K562 (cell line): ENCODE results near the gene ZNF593OS. TPM values are rescaled to one million over a fixed set of nuclear protein-coding genes. Genes with fewer than 3 reads are reported as not detected.

ENCODE experiments used
- DMBX1 ChIP-seq: fragments of 250-450 bp; sonication (Bioruptor Pico); IDR thresholded peaks from 2 replicates; pipeline ENCODE4 v1.8.0; 2022; ENCODE audit warnings: inconsistent platforms, mild to moderate bottlenecking, moderate library complexity, borderline replicate concordance
- ETV6 ChIP-seq, 3 experiments: fragments of 150-350 bp in 1 of 3; sonication (generic) in 1 of 3; formaldehyde crosslinking in 1 of 3; IDR thresholded peaks; 2 replicates each; pipeline versions ENCODE4 v1.6.1 to v1.8.0; 2014 to 2022; ENCODE audit warnings: borderline replicate concordance in 2 of 3, low read depth in 2 of 3, antibody characterized with exemption in 1 of 3, low read length in 1 of 3, mild to moderate bottlenecking in 1 of 3, missing genetic modification reagents in 1 of 3
- FOXP4 ChIP-seq: sonication (generic); formaldehyde crosslinking; IDR thresholded peaks from 2 replicates; pipeline ENCODE4 v1.8.0; 2022; ENCODE audit warnings: mild to moderate bottlenecking, missing genetic modification reagents, borderline replicate concordance
- GATAD2A ChIP-seq: fragments of 450-650 bp; IDR thresholded peaks from 2 replicates; pipeline ENCODE4 v1.6.1; 2017
- HOMEZ ChIP-seq: fragments of 250-450 bp; sonication (Bioruptor Pico); IDR thresholded peaks from 2 replicates; pipeline ENCODE4 v1.4.0; 2020; ENCODE audit warnings: mild to moderate bottlenecking, moderate library complexity
- KLF6 ChIP-seq: fragments of 250-450 bp; sonication (Bioruptor Pico); IDR thresholded peaks from 2 replicates; pipeline ENCODE4 v1.4.0; 2020; ENCODE audit warnings: mild to moderate bottlenecking, moderate library complexity, borderline replicate concordance
- MBD2 ChIP-seq: sonication (generic); IDR thresholded peaks from 2 replicates; pipeline ENCODE4 v1.6.1; 2016; ENCODE audit warnings: low read depth, borderline replicate concordance
- MYC ChIP-seq, 2 experiments: fragments of 250-450 bp in 1 of 2; sonication (Bioruptor Pico) in 1 of 2; IDR thresholded peaks; 2 replicates each; pipeline versions ENCODE4 v1.5.1 to v1.6.1; 2012 to 2021; ENCODE audit warnings: low read depth in 2 of 2, borderline replicate concordance in 1 of 2, improper control_type of control experiment in 1 of 2, low read length in 1 of 2, mild to moderate bottlenecking in 1 of 2, moderate library complexity in 1 of 2
- NR3C1 ChIP-seq: sonication (generic); formaldehyde crosslinking; IDR thresholded peaks from 2 replicates; pipeline ENCODE4 v1.8.1; 2022; ENCODE audit warnings: missing genetic modification reagents
- POLR2G ChIP-seq: fragments of 200-400 bp; formaldehyde crosslinking; IDR thresholded peaks from 2 replicates; pipeline ENCODE4 v1.6.1; 2017; ENCODE audit warnings: low read depth, mild to moderate bottlenecking, antibody characterized with exemption, low read length, moderate library complexity
- SPI1 ChIP-seq: IDR thresholded peaks from 2 replicates; pipeline ENCODE4 v1.6.1; 2011; ENCODE audit warnings: low read depth, low read length, control low read depth, borderline replicate concordance
- STAT5A ChIP-seq: IDR thresholded peaks from 2 replicates; pipeline ENCODE4 v1.6.1; 2012; ENCODE audit warnings: low read length, inconsistent platforms, borderline replicate concordance
- ZBED1 ChIP-seq: IDR thresholded peaks from 2 replicates; pipeline ENCODE4 v1.6.1; 2014
- ZNF274 ChIP-seq: IDR thresholded peaks from 2 replicates; pipeline ENCODE4 v1.6.1; 2011; ENCODE audit warnings: low read depth, mild to moderate bottlenecking, low read length, moderate library complexity, borderline replicate concordance
- ZNF316 ChIP-seq: fragments of 450-650 bp; IDR thresholded peaks from 2 replicates; pipeline ENCODE4 v1.6.1; 2016
- ZNF583 ChIP-seq: fragments of 250-450 bp; sonication (Bioruptor Pico); IDR thresholded peaks from 2 replicates; pipeline ENCODE4 v1.4.0; 2020
- ZNF668 ChIP-seq: fragments of 250-450 bp; sonication (Bioruptor Pico); IDR thresholded peaks from 2 replicates; pipeline ENCODE4 v1.8.0; 2022; ENCODE audit warnings: mild to moderate bottlenecking, inconsistent platforms
- polyA plus RNA-seq, 8 experiments: library from polyadenylated mRNA; depleted of rRNA in 4 of 8; stranded (reverse) in 5 of 8; unstranded in 3 of 8; fragments of >200 nt; fragmentation: Nextera tagmentation in 2 of 8; fragmentation: Illumina TruSeq in 1 of 8; extraction: Ambion mirVana in 2 of 8; extraction: Trizol in 1 of 8; gene quantifications; 2 replicates each; pipeline versions ENCODE4 v1.2.1 to v1.2.3, GENCODE V29; 2011 to 2014; ENCODE audit warnings: inconsistent platforms in 1 of 8, missing spikeins in 1 of 8
- total RNA-seq, 7 experiments: library from RNA; depleted of rRNA in 6 of 7; stranded (reverse); fragments of >200 nt in 6 of 7; fragmentation: Illumina TruSeq in 2 of 7; extraction: Trizol in 2 of 7; gene quantifications; 2 replicates each; pipeline versions ENCODE4 v1.2.1 to v1.2.3, GENCODE V29; 2011 to 2021; ENCODE audit warnings: low replicate concordance in 1 of 7
- TF ChIP-seq, protein P1 (sequence below): fragments of 450-650 bp; IDR thresholded peaks from 2 replicates; pipeline ENCODE4 v1.7.1; 2018; ENCODE audit warnings: mild to moderate bottlenecking, low read depth; ENCODE audit not compliant: partially characterized antibody
- TF ChIP-seq, protein P2 (sequence below), 2 experiments: fragments of 450-650 bp; IDR thresholded peaks; 2 replicates each; pipeline ENCODE4 v1.6.1; 2016

ZNF593OS gene
- total and polyA plus RNA-seq, 9 of the 15 experiments (the other 6 are each of a cell fraction or from before 2014, with no cell fraction given) = 0.24 to 0.27 TPM; not detected in 7

GRCh38 chr1:26124418-26125331 is 47.0 kb downstream of the ZNF593OS start (continued):
- TF ChIP-seq, protein P1, sequence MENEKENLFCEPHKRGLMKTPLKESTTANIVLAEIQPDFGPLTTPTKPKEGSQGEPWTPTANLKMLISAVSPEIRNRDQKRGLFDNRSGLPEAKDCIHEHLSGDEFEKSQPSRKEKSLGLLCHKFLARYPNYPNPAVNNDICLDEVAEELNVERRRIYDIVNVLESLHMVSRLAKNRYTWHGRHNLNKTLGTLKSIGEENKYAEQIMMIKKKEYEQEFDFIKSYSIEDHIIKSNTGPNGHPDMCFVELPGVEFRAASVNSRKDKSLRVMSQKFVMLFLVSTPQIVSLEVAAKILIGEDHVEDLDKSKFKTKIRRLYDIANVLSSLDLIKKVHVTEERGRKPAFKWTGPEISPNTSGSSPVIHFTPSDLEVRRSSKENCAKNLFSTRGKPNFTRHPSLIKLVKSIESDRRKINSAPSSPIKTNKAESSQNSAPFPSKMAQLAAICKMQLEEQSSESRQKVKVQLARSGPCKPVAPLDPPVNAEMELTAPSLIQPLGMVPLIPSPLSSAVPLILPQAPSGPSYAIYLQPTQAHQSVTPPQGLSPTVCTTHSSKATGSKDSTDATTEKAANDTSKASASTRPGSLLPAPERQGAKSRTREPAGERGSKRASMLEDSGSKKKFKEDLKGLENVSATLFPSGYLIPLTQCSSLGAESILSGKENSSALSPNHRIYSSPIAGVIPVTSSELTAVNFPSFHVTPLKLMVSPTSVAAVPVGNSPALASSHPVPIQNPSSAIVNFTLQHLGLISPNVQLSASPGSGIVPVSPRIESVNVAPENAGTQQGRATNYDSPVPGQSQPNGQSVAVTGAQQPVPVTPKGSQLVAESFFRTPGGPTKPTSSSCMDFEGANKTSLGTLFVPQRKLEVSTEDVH = no peak
- TF ChIP-seq ZNF274 (no peak), ETV6 (IDR thresholded peaks at IDR 0.05; ENCODE audit: borderline replicate concordance in 1 of 2, low read depth in 2 of 2, low read length in 1 of 2) (no peak), ETV6 (CRISPR knock-in tag; IDR thresholded peaks at IDR 0.05; ENCODE audit: borderline replicate concordance) (no peak), MYC (IDR thresholded peaks at IDR 0.05; ENCODE audit: low read depth, low read length) (no peak), MYC (CRISPR knock-in tag; IDR thresholded peaks at IDR 0.05; ENCODE audit: borderline replicate concordance, low read depth) (peak; percentile 36; the same call in 1 of the 2 replicates), ZNF316 (no peak), STAT5A (no peak), ZBED1 (no peak), MBD2 (no peak), HOMEZ (no peak), FOXP4 (CRISPR knock-in tag) (no peak), ZNF668 (CRISPR knock-in tag) (peak; percentile 90), GATAD2A (no peak), DMBX1 (CRISPR knock-in tag) (peak; percentile 83; the same call in 1 of the 2 replicates), ZNF583 (CRISPR knock-in tag) (peak; percentile 88), POLR2G (no peak), KLF6 (CRISPR knock-in tag) (peak; percentile 73; the same call in 1 of the 2 replicates), SPI1 (no peak), NR3C1 (CRISPR knock-in tag) (no peak)
- TF ChIP-seq, protein P2, sequence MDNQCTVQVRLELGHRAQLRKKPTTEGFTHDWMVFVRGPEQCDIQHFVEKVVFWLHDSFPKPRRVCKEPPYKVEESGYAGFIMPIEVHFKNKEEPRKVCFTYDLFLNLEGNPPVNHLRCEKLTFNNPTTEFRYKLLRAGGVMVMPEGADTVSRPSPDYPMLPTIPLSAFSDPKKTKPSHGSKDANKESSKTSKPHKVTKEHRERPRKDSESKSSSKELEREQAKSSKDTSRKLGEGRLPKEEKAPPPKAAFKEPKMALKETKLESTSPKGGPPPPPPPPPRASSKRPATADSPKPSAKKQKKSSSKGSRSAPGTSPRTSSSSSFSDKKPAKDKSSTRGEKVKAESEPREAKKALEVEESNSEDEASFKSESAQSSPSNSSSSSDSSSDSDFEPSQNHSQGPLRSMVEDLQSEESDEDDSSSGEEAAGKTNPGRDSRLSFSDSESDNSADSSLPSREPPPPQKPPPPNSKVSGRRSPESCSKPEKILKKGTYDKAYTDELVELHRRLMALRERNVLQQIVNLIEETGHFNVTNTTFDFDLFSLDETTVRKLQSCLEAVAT (IDR thresholded peaks at IDR 0.05) = 0 out of 4 replicates have a peak, but pooled peaks of 1 of the 2 experiments have one; percentile 15
